ENCODE data around the gene CRY1.

The CRY1 gene

GRCh38 chr12:107134558-107134957 lies 41.2 kb upstream of the CRY1 start:
- Histone ChIP-seq H3K9ac (no peak overlapping the region), H3K4me2 (ENCODE audit: low read length) (no peak overlapping the region), H2AFZ (no peak overlapping the region), H3K27ac (no peak overlapping the region), H3K36me3 (ENCODE audit: control insufficient read depth, insufficient read depth, low read length) (no peaks in the 10 kb centered on the region), H3K27me3 (ENCODE audit: control insufficient read depth, insufficient read depth, low read length) (no peaks in the 10 kb centered on the region), H3K4me3 (ENCODE audit: low read depth, low read length) (no peak overlapping the region), H3K9me3 (ENCODE audit: control insufficient read depth, low read length) (no peaks in the 10 kb centered on the region), H3K4me1 (peaks cover 18% of the 10 kb centered on the region), H3K79me2 (peaks cover 2% of the 10 kb centered on the region)
- TF ChIP-seq CTCF (IDR thresholded peaks at IDR 0.05): peak; percentile 33

GRCh38 chr12:107133462-107133861 lies 40.1 kb upstream of the CRY1 start:
- Histone ChIP-seq H3K9me3 (ENCODE audit: control insufficient read depth, low read length) (no peaks in the 10 kb centered on the region), H3K27ac (no peak overlapping the region), H3K4me1 (peaks cover 18% of the 10 kb centered on the region), H3K79me2 (peaks cover 2% of the 10 kb centered on the region), H3K4me2 (ENCODE audit: low read length) (no peak overlapping the region), H3K27me3 (ENCODE audit: control insufficient read depth, insufficient read depth, low read length) (no peaks in the 10 kb centered on the region), H3K9ac (no peak overlapping the region), H2AFZ (peak overlapping the region; percentile 51), H3K36me3 (ENCODE audit: control insufficient read depth, insufficient read depth, low read length) (no peaks in the 10 kb centered on the region), H3K4me3 (ENCODE audit: low read depth, low read length) (no peak overlapping the region)
- TF ChIP-seq CTCF (IDR thresholded peaks at IDR 0.05): peak; percentile 24

GRCh38 chr12:107131832-107132616 lies 38.7 kb upstream of the CRY1 start:
- Histone ChIP-seq H3K27me3 (ENCODE audit: control insufficient read depth, insufficient read depth, low read length) (no peaks in the 10 kb centered on the region), H3K4me2 (ENCODE audit: low read length) (no peak overlapping the region), H3K9me3 (ENCODE audit: control insufficient read depth, low read length) (no peaks in the 10 kb centered on the region), H3K79me2 (peaks cover 2% of the 10 kb centered on the region), H3K27ac (peak overlapping the region; percentile 8), H3K4me3 (ENCODE audit: low read depth, low read length) (no peak overlapping the region), H3K4me1 (peaks cover 18% of the 10 kb centered on the region), H3K36me3 (ENCODE audit: control insufficient read depth, insufficient read depth, low read length) (no peaks in the 10 kb centered on the region), H2AFZ (peak overlapping the region; percentile 75), H3K9ac (no peak overlapping the region)
- peak; percentile 85 for TF ChIP-seq CTCF (IDR thresholded peaks at IDR 0.05)

GRCh38 chr12:107130830-107131611 lies 37.7 kb upstream of the CRY1 start:
- Histone ChIP-seq H3K27ac (no peak overlapping the region), H3K9ac (no peak overlapping the region), H3K36me3 (ENCODE audit: control insufficient read depth, insufficient read depth, low read length) (no peaks in the 10 kb centered on the region), H3K27me3 (ENCODE audit: control insufficient read depth, insufficient read depth, low read length) (no peaks in the 10 kb centered on the region), H3K9me3 (ENCODE audit: control insufficient read depth, low read length) (no peaks in the 10 kb centered on the region), H3K4me1 (peaks cover 18% of the 10 kb centered on the region), H3K4me2 (ENCODE audit: low read length) (no peak overlapping the region), H2AFZ (no peak overlapping the region), H3K4me3 (ENCODE audit: low read depth, low read length) (no peak overlapping the region), H3K79me2 (peaks cover 2% of the 10 kb centered on the region)
- TF ChIP-seq CTCF (IDR thresholded peaks at IDR 0.05): no peak
